ENCODE measurements around the gene ZSWIM7.

ZSWIM7 gene

GRCh38 chr17:15930426-15930825, 69.1 kb downstream of the ZSWIM7 start:
- no peak overlapping the region for H3K4me3 ChIP-seq (ENCODE audit: low read depth, low read length)
- TF ChIP-seq, protein P1, sequence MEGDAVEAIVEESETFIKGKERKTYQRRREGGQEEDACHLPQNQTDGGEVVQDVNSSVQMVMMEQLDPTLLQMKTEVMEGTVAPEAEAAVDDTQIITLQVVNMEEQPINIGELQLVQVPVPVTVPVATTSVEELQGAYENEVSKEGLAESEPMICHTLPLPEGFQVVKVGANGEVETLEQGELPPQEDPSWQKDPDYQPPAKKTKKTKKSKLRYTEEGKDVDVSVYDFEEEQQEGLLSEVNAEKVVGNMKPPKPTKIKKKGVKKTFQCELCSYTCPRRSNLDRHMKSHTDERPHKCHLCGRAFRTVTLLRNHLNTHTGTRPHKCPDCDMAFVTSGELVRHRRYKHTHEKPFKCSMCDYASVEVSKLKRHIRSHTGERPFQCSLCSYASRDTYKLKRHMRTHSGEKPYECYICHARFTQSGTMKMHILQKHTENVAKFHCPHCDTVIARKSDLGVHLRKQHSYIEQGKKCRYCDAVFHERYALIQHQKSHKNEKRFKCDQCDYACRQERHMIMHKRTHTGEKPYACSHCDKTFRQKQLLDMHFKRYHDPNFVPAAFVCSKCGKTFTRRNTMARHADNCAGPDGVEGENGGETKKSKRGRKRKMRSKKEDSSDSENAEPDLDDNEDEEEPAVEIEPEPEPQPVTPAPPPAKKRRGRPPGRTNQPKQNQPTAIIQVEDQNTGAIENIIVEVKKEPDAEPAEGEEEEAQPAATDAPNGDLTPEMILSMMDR (IDR thresholded peaks at IDR 0.05; ENCODE audit: borderline replicate concordance, insufficient read depth, low read depth, low read length): no peak

- TF ChIP-seq, protein P1 (IDR thresholded peaks at IDR 0.05; ENCODE audit: borderline replicate concordance, insufficient read depth, low read depth, low read length): no peak
- no peak overlapping the region for H3K4me3 ChIP-seq (ENCODE audit: low read depth, low read length)
Measured at GRCh38 chr17:15929941-15930340, 69.6 kb downstream of the ZSWIM7 start.

- no peak overlapping the region for H3K4me3 ChIP-seq (ENCODE audit: low read depth, low read length)
- TF ChIP-seq, protein P1 (IDR thresholded peaks at IDR 0.05; ENCODE audit: borderline replicate concordance, insufficient read depth, low read depth, low read length): no peak
Measured at GRCh38 chr17:15928286-15928785, 71.2 kb downstream of the ZSWIM7 start.
